Bladder microvascular endothelial cell (primary cell): ENCODE data around the gene KRTAP2-1. TPM values are rescaled to one million over a fixed set of nuclear protein-coding genes. Genes with fewer than 3 reads are reported as not detected.

Experiments used
- total RNA-seq: library from RNA; depleted of rRNA; stranded (reverse); fragments of >200 nt; gene quantifications from 2 replicates; pipeline ENCODE4 v1.2.3, GENCODE V29; 2014

The KRTAP2-1 gene
- not detected in 2 replicates for total RNA-seq

GRCh38 chr17:41046735-41047465 is at the start of gene KRTAP2-1:
TSS of gene KRTAP2-1 (minus strand) at chr17:41047316. CDS start at chr17:41047267, 49 bp downstream.

GRCh38 chr17:41084100-41084856 is 37.2 kb upstream of the KRTAP2-1 start, which contains the start of gene KRTAP4-7:
TSS of gene KRTAP4-7 (plus strand) at chr17:41084150. CDS start at chr17:41084207, 57 bp downstream.

GRCh38 chr17:41065829-41066624 is 18.9 kb upstream of the KRTAP2-1 start, which contains the start of gene KRTAP2-4:
TSS of gene KRTAP2-4 (minus strand) at chr17:41065879. CDS start at chr17:41065845, 34 bp downstream.

GRCh38 chr17:41060052-41060604 is 13.0 kb upstream of the KRTAP2-1 start, which contains the start of gene KRTAP2-3:
TSS of gene KRTAP2-3 (minus strand) at chr17:41060114. CDS start at chr17:41060050, 64 bp downstream.

GRCh38 chr17:41055130-41055529 is 8.0 kb upstream of the KRTAP2-1 start, which contains the start of gene KRTAP2-2:
TSS of gene KRTAP2-2 (minus strand) at chr17:41055230. CDS start at chr17:41055211, 19 bp downstream.

GRCh38 chr17:41040783-41041571 is 6.1 kb downstream of the KRTAP2-1 start, which contains the start of gene KRTAP1-1:
TSS of gene KRTAP1-1 (minus strand) at chr17:41041450. CDS start at chr17:41041397, 53 bp downstream.

GRCh38 chr17:41034346-41034935 is 12.7 kb downstream of the KRTAP2-1 start, which contains the start of gene KRTAP1-3:
TSS of gene KRTAP1-3 (minus strand) at chr17:41034874. CDS start at chr17:41034821, 53 bp downstream.

GRCh38 chr17:41029633-41030245 is 17.4 kb downstream of the KRTAP2-1 start, which contains the start of gene KRTAP1-4:
TSS of gene KRTAP1-4 (minus strand) at chr17:41030195. CDS start at chr17:41030078, 117 bp downstream.

GRCh38 chr17:41026715-41027471 is 20.2 kb downstream of the KRTAP2-1 start, which contains the start of gene KRTAP1-5:
TSS of gene KRTAP1-5 (minus strand) at chr17:41027208. CDS start at chr17:41027155, 53 bp downstream.

GRCh38 chr17:41008811-41009210 is 38.3 kb downstream of the KRTAP2-1 start, which contains the start of gene KRTAP3-1:
TSS of gene KRTAP3-1 (minus strand) at chr17:41009128. CDS start at chr17:41009074, 54 bp downstream.

GRCh38 chr17:40999563-40999962 is 47.6 kb downstream of the KRTAP2-1 start, which contains the start of gene KRTAP3-2:
TSS of gene KRTAP3-2 (minus strand) at chr17:40999906. CDS start at chr17:40999853, 53 bp downstream.

Other genes starting within 250 kb of the KRTAP2-1 start
- not detected in 2 replicates for gene KRT28, start 247.4 kb downstream of the KRTAP2-1 start, total RNA-seq
- gene KRT10, start 224.7 kb downstream of the KRTAP2-1 start, total RNA-seq, result 3.0 and 4.9 TPM in 2 replicates
- not detected in 2 replicates for gene KRT12, start 180.1 kb downstream of the KRTAP2-1 start, total RNA-seq
- not detected in 2 replicates for gene KRT20, start 162.1 kb downstream of the KRTAP2-1 start, total RNA-seq
- gene KRT23, start 109.7 kb downstream of the KRTAP2-1 start, total RNA-seq, result 1.1 TPM in 1 of 2 replicates, not detected in the other
- not detected in 2 replicates for gene KRT39, start 80.4 kb downstream of the KRTAP2-1 start, total RNA-seq
- gene KRT40, start 63.0 kb downstream of the KRTAP2-1 start, total RNA-seq, result not detected in 2 replicates
- not detected in 2 replicates for gene KRTAP3-3, start 53.2 kb downstream of the KRTAP2-1 start, total RNA-seq
- gene KRTAP3-2, start 47.4 kb downstream of the KRTAP2-1 start, total RNA-seq, result 0.16 TPM in 1 of 2 replicates, not detected in the other
- gene KRTAP3-1, start 38.2 kb downstream of the KRTAP2-1 start, total RNA-seq, result not detected in 2 replicates
- not detected in 2 replicates for gene KRTAP1-5, start 20.1 kb downstream of the KRTAP2-1 start, total RNA-seq
- gene KRTAP1-4, start 17.1 kb downstream of the KRTAP2-1 start, total RNA-seq, result not detected in 2 replicates
- gene KRTAP1-3, start 12.4 kb downstream of the KRTAP2-1 start, total RNA-seq, result not detected in 2 replicates
- gene KRTAP1-1, start 5.9 kb downstream of the KRTAP2-1 start, total RNA-seq, result not detected in 2 replicates
- not detected in 2 replicates for gene KRTAP2-2, start 7.9 kb upstream of the KRTAP2-1 start, total RNA-seq
- gene KRTAP2-3, start 12.8 kb upstream of the KRTAP2-1 start, total RNA-seq, result not detected in 2 replicates
- gene KRTAP2-4, start 18.6 kb upstream of the KRTAP2-1 start, total RNA-seq, result not detected in 2 replicates
- gene KRTAP4-7, start 36.8 kb upstream of the KRTAP2-1 start, total RNA-seq, result not detected in 2 replicates
- gene KRTAP4-8, start 50.8 kb upstream of the KRTAP2-1 start, total RNA-seq, result not detected in 2 replicates
- not detected in 2 replicates for gene KRTAP4-16, start 54.9 kb upstream of the KRTAP2-1 start, total RNA-seq
- not detected in 2 replicates for gene KRTAP4-9, start 58.1 kb upstream of the KRTAP2-1 start, total RNA-seq
- not detected in 2 replicates for gene KRTAP4-11, start 71.1 kb upstream of the KRTAP2-1 start, total RNA-seq
- not detected in 2 replicates for gene KRTAP4-12, start 76.9 kb upstream of the KRTAP2-1 start, total RNA-seq
- not detected in 2 replicates for gene KRTAP4-6, start 93.2 kb upstream of the KRTAP2-1 start, total RNA-seq
- not detected in 2 replicates for gene KRTAP4-5, start 102.5 kb upstream of the KRTAP2-1 start, total RNA-seq
- gene KRTAP4-4, start 113.4 kb upstream of the KRTAP2-1 start, total RNA-seq, result not detected in 2 replicates
- gene KRTAP4-3, start 120.9 kb upstream of the KRTAP2-1 start, total RNA-seq, result not detected in 2 replicates
- gene KRTAP4-2, start 130.9 kb upstream of the KRTAP2-1 start, total RNA-seq, result not detected in 2 replicates
- gene KRTAP4-1, start 137.6 kb upstream of the KRTAP2-1 start, total RNA-seq, result not detected in 2 replicates
- not detected in 2 replicates for gene KRTAP9-1, start 142.6 kb upstream of the KRTAP2-1 start, total RNA-seq
- not detected in 2 replicates for gene KRTAP9-2, start 179.3 kb upstream of the KRTAP2-1 start, total RNA-seq
- not detected in 2 replicates for gene KRTAP9-3, start 185.1 kb upstream of the KRTAP2-1 start, total RNA-seq
- gene KRTAP9-8, start 190.7 kb upstream of the KRTAP2-1 start, total RNA-seq, result not detected in 2 replicates
- gene KRTAP9-4, start 202.4 kb upstream of the KRTAP2-1 start, total RNA-seq, result not detected in 2 replicates
- not detected in 2 replicates for gene KRTAP9-9, start 208.1 kb upstream of the KRTAP2-1 start, total RNA-seq
- gene KRTAP9-6, start 218.1 kb upstream of the KRTAP2-1 start, total RNA-seq, result not detected in 2 replicates
- gene KRTAP9-7, start 228.4 kb upstream of the KRTAP2-1 start, total RNA-seq, result not detected in 2 replicates